ENCODE measurements around the gene STPG3. TPM values are rescaled to one million over a fixed set of nuclear protein-coding genes. Genes with fewer than 3 reads are reported as not detected.

The STPG3 gene
- total and polyA plus RNA-seq, 7 donors: 0.08 TPM; not detected in 6

- no peak for ATAC-seq
Measured at GRCh38 chr9:137298401-137299202, 47.5 kb downstream of the STPG3 start.

GRCh38 chr9:137299203-137299565, 48.1 kb downstream of the STPG3 start:
- Histone ChIP-seq H3K9me3 (no peaks in the 10 kb centered on the region), H3K27me3 (ENCODE audit: insufficient read depth in 3 of 3, low read length in 2 of 3) (peaks cover 0 to 78% (median 26%) of the 10 kb centered on the region in 3 donors), H3K4me1 (peaks cover 7% of the 10 kb centered on the region), H3K27ac (no peak overlapping the region), H3K4me3 (peak overlapping the region; percentile 66), H3K36me3 (ENCODE audit: insufficient read depth in 1 of 2, low read depth in 1 of 2) (no peaks in the 10 kb centered on the region)
- TF ChIP-seq CTCF (IDR thresholded peaks at IDR 0.05): no peak
- WGBS, 3 donors: 53 to 65% (median 63%) methylated on average over 10 of the region's 10 CpGs
- ATAC-seq (no peak), DNase-seq (no peak)
- intact Hi-C loops (cut with DNase I): loop anchor here (5.0 to 10.0 kb wide), 2 partner anchors 108 to 226 kb away; no protein-coding TSS in a partner anchor

More at GRCh38 chr9:137298401-137299202, 47.5 kb downstream of the STPG3 start:
- 55 to 58% (median 57%) methylated on average over 24 of the region's 24 CpGs for WGBS, 3 donors
- Histone ChIP-seq H3K36me3 (ENCODE audit: insufficient read depth in 1 of 2, low read depth in 1 of 2) (no peaks in the 10 kb centered on the region), H3K9me3 (no peaks in the 10 kb centered on the region), H3K4me1 (peaks cover 7% of the 10 kb centered on the region), H3K4me3 (peak overlapping the region; percentile 66), H3K27me3 (ENCODE audit: insufficient read depth in 3 of 3, low read length in 2 of 3) (peaks cover 0 to 84% (median 27%) of the 10 kb centered on the region in 3 donors), H3K27ac (peak overlapping the region; percentile 50)
- intact Hi-C loops (cut with DNase I): loop anchor here (5.0 to 10.0 kb wide), 2 partner anchors 109 to 226 kb away; no protein-coding TSS in a partner anchor
- TF ChIP-seq CTCF (IDR thresholded peaks at IDR 0.05): no peak
- no peak for DNase-seq

GRCh38 chr9:137299938-137300337, 48.9 kb downstream of the STPG3 start:
- Histone ChIP-seq H3K27ac (no peak overlapping the region), H3K4me3 (peak overlapping the region; percentile 66), H3K27me3 (ENCODE audit: insufficient read depth in 3 of 3, low read length in 2 of 3) (peaks cover 0 to 71% (median 24%) of the 10 kb centered on the region in 3 donors), H3K36me3 (ENCODE audit: insufficient read depth in 1 of 2, low read depth in 1 of 2) (no peaks in the 10 kb centered on the region), H3K4me1 (peaks cover 14% of the 10 kb centered on the region), H3K9me3 (no peaks in the 10 kb centered on the region)
- no peak for TF ChIP-seq CTCF (IDR thresholded peaks at IDR 0.05)
- 49 to 54% (median 53%) methylated on average over 16 of the region's 16 CpGs for WGBS, 3 donors
- intact Hi-C loops (cut with DNase I): loop anchor here (5.0 to 10.0 kb wide), 2 partner anchors 107 to 225 kb away; no protein-coding TSS in a partner anchor
- DNase-seq (no peak), ATAC-seq (no peak)

- Histone ChIP-seq H3K27me3 (ENCODE audit: insufficient read depth in 3 of 3, low read length in 2 of 3) (peaks cover 0 to 68% (median 24%) of the 10 kb centered on the region in 3 donors), H3K4me3 (peak overlapping the region; percentile 66), H3K9me3 (no peaks in the 10 kb centered on the region), H3K36me3 (ENCODE audit: insufficient read depth in 1 of 2, low read depth in 1 of 2) (no peaks in the 10 kb centered on the region), H3K4me1 (peaks cover 21% of the 10 kb centered on the region), H3K27ac (no peak overlapping the region)
- 6 to 7% (median 6%) methylated on average over 24 to 25 of the region's 25 CpGs for WGBS, 3 donors
- ATAC-seq (no peak), DNase-seq (no peak)
- TF ChIP-seq CTCF (IDR thresholded peaks at IDR 0.05): no peak
- intact Hi-C loops (cut with DNase I): no loop called here
Measured at GRCh38 chr9:137300567-137301080, 49.5 kb downstream of the STPG3 start.
